Measurements from ENCODE around the gene C19orf85.

DNA sequence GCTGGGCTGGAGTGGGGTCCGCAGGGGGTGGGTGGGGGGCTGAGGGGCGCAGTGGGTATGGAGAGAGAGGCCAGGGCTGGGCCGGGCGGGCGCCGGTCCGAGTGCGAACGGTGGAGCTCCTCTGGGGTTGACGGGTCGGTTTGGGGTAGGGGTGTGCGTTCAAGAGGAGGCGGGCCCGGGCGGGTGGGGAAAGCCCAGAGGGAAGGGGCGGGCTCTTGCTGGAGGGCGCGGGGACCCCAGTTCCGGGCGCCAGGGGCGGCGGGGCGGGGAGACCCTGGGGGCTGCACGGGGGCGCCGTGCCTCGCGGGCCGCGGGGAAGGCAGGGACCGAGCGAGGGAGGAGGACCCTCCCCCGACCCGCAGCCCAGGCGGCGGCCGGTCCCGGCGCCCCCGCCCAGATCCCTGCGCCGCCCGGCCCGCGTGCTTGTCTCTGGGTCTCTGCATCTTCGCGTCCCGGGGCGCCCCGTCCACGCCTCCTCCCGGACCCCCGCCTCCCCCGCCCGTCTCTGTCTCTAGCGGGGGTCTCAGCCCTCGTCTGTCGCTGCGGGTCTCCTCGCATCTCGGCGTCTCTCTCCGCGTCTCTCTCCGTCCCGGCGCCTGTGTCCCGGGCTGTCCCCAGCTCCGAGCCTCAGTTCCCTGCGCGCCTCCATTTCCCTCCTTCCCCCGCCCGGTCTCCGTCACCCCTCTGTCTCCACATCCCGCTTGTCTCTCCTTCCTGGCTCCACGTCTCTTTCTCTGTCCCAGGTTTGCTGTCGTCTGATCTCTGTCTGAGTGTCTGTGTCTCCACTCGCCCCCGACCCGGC is 13.2 kb downstream of the C19orf85 start:
- TF ChIP-seq POLR2A (IDR thresholded peaks at IDR 0.05) (no peak), POLR2AphosphoS5 (IDR thresholded peaks at IDR 0.05) (no peak)
- TF ChIP-seq, protein P1, sequence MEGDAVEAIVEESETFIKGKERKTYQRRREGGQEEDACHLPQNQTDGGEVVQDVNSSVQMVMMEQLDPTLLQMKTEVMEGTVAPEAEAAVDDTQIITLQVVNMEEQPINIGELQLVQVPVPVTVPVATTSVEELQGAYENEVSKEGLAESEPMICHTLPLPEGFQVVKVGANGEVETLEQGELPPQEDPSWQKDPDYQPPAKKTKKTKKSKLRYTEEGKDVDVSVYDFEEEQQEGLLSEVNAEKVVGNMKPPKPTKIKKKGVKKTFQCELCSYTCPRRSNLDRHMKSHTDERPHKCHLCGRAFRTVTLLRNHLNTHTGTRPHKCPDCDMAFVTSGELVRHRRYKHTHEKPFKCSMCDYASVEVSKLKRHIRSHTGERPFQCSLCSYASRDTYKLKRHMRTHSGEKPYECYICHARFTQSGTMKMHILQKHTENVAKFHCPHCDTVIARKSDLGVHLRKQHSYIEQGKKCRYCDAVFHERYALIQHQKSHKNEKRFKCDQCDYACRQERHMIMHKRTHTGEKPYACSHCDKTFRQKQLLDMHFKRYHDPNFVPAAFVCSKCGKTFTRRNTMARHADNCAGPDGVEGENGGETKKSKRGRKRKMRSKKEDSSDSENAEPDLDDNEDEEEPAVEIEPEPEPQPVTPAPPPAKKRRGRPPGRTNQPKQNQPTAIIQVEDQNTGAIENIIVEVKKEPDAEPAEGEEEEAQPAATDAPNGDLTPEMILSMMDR (IDR thresholded peaks at IDR 0.05): no peak
